GM12801 (cell line): ENCODE results near the gene AHDC1.

Experiments used
- TF ChIP-seq, protein P1 (sequence below): IDR thresholded peaks from one replicate; pipeline ENCODE4 v1.5.1; 2011; ENCODE audit warnings: control low read depth; ENCODE audit not compliant: insufficient read length; ENCODE audit errors: extremely low read depth

Gene AHDC1

DNA sequence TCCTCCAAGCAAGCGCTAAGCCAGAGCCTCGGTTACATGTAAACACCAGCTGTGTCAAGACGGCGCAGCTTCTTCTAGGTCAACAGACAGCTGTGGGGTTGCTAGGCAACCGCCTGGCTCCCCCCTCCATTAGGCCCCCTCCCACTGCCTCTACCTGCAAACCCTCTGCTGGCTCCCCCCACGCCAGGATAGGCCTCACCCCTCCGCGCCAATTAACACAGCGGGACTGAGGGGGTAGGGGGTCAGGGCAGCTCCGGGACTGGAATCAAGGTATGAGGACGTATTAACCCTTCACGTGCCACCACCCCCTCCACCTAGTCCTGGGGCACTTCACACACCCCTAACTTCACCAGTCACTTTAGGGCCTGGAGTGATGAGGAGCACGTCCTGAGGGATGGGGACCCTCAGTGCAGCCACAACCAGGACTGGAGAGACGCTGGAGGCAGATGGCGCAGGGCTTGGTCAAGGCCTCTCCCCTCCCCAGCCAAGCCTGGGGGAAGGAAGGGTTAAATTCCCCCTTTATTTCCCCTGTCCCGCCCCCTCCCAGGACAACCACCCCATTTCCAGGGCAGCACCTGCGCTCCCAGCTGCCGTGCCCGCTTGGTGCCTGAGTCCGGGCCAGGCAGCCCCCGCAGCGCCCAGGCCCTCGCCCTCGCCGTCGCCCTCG, 76.6 kb downstream of the AHDC1 start:
- TF ChIP-seq, protein P1, sequence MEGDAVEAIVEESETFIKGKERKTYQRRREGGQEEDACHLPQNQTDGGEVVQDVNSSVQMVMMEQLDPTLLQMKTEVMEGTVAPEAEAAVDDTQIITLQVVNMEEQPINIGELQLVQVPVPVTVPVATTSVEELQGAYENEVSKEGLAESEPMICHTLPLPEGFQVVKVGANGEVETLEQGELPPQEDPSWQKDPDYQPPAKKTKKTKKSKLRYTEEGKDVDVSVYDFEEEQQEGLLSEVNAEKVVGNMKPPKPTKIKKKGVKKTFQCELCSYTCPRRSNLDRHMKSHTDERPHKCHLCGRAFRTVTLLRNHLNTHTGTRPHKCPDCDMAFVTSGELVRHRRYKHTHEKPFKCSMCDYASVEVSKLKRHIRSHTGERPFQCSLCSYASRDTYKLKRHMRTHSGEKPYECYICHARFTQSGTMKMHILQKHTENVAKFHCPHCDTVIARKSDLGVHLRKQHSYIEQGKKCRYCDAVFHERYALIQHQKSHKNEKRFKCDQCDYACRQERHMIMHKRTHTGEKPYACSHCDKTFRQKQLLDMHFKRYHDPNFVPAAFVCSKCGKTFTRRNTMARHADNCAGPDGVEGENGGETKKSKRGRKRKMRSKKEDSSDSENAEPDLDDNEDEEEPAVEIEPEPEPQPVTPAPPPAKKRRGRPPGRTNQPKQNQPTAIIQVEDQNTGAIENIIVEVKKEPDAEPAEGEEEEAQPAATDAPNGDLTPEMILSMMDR: no peak

DNA sequence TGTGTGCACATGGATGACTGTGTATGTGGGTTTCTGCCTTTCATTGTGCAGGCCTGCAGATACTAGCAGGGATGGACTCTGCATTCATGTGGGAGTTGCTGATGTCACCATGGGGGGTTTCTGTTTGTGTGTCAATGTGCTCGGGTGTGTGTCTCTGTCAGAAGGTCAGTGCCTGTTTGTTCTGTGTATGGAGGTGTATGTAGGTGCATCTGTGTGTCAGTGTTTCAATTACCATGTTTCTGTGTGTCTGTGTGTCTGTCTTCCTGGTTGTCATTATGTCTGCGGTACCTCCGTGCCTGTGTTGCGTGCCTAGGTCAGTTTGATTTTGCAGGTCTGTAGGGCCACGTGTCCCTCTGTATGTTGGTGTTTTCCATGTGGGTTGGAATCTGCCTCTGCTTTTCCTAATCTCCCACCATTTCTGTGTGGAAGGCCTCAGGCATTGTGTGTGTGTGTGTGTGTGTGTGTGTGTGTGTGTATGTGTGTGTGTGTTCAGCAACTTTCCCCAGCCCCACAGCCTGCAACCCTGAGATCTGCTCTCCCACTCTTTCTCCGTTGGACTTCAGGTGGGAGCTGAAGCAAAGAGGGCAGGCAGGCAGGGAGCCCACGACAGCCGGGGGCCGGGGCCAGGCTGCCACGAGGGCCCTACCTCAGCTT, 77.2 kb downstream of the AHDC1 start:
- TF ChIP-seq, protein P1: no peak

DNA sequence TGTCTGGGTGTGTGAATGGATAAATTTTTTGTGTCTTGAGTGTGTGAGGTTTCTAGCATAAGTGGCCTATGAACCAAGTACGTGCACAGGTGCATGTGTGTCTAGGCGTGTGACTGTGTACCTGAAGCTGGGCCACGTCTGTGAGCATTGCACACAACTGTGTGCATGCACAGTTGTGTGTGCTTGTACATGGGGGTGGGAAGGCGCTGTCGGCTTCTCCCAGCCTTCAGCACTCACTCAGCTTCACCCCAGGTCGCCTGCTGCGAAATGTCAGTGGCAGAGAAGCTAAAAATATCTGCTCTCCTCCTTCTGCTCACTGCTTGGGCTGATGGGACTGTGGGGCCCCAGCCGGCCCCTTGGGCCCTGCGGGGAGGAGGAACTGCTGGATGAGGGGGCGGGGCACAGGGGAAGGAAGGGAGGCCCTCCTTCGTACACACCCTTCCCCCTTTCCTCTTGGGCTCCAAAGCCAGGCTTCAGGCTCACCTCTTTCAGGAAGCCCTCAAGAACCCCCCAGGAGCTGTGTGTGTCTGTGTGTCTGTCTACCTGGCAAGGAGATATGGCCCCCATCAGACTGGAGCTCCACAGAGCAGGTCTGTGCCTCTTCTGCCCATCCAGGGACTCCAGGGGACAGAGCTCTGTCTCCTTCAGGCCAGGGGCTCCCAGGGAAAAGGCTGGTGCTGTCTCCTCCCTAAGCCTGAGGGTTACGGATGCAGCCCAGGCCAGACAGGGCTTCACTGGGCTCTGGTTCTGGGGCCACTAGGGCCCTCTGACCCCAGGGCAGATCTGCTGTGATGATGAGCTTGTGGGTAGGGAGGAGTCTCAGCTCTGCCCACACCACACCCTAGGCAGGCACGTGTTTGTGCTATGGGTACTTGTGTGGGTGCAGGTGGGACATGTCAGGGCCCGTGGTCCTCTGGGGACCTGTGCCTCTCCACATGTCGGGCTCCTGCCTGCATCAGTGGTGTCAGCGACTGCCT, 78.4 kb downstream of the AHDC1 start:
- TF ChIP-seq, protein P1: no peak

DNA sequence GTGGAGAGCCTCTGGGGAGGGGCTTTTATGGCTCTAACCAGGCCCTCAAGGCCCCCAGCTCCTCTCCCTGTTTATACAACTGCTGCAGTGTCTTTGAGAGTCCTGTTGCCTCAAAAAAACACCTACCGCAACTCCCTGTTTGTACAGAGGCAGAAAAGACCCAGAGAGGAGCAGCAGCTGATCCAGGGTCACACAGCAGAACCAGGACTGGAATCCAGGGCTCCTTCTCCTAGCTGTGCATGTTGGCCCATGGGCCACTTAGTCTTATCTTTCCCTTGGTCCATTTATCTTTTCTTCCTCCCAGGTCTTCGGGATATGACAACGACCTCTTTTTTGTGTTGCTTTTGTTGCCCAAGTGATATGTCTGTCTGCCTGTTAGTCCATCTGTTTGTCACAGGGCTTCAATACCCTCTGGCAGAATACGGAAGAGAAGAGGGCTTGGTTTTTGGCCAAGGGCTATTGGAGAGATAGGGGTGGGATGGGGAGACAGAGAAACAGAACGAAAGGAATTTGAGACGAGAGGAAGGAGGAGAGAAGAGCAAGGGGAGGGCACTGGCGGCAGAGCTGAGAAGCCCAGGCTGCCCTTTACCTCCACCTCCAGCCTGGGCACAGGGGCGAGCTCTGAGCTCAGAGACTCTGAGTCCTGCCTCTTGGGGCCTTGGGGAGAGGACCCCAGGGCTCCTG, 80.5 kb downstream of the AHDC1 start:
- TF ChIP-seq, protein P1: no peak

DNA sequence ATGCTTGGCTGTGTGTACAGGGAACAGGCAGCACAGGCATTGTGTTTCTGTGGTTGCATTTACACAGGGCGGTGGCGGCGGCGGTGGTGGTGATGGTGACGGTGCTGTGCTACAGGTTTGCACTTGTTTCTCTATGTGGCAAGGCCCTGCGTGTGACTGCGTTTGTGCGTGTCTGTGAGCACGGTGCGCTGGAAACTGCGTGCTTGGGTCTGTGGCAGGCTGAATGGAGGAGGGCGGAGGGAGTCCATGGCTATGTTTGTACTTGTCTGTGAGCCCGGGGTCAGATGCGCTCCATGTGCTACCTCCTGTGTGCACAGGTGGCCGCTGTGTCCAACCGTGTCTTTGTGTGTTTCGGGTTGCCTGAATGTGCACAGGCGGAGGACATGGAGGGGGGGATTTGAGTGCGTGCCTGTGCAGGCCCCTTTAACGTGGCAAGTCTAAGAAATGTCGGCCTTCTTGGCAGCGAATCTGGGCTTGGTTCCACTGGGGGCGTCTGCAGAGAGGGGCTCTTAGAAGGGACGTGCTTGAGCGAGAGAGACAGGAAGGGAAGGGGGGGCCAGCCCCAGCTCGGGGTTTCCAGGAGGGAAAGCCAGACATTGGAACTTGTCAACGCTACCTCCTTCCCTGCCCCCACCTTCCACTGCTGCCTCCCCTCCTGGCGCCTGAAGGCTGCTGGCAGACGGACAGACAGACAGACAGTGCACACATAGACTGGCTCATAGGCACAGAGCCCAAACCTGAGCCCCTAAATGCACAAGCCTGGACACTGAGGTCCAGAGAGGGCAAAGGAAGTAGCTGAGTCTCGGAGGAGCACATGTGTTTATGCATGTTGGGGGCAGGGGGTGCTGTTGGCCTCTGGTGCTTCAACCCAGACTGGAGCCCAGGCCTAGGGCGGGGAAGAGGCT, 81.3 kb downstream of the AHDC1 start:
- TF ChIP-seq, protein P1: no peak

DNA sequence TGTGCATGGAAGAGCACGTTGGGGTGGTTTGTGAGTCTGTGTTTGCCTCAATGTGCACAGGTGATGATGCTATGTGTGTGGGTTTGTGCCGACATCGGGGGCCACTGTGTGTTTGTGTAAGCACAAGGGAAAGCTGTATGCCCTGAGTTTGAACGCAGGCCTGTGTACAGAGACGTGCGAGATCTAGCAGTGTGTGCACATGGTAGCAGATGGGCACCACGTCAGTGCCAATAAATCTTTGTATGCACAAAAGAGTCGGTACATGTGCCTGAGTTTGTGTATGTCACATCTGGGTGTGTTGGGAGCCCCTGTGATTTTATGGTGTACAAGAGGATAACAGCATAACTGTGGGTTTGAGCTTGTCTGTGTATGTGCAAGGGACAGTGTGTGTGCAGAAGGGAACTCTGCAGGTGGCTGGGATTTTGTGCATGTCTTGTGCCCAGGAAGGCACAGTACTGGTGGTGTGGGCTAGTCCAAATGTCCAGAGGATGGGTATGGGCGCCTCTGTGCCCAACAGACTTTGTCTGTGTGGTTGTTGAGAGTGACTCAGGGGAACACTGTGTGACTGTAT, 82.0 kb downstream of the AHDC1 start:
- TF ChIP-seq, protein P1: no peak
